HepG2 (cell line): Measurements from ENCODE around the gene DCTN2. TPM values are rescaled to one million over a fixed set of nuclear protein-coding genes. Genes with fewer than 3 reads are reported as not detected.

ENCODE experiments used
- ATF7 ChIP-seq, 2 experiments: fragments of 450-650 bp in 1 of 2; sonication (generic) in 1 of 2; formaldehyde crosslinking in 1 of 2; IDR thresholded peaks; 2 replicates each; pipeline versions ENCODE4 v1.4.0 to v1.6.1; 2016 to 2020; ENCODE audit warnings: antibody characterized with exemption in 1 of 2, mild to moderate bottlenecking in 1 of 2, missing genetic modification reagents in 1 of 2
- DNMT1 ChIP-seq: sonication (generic); formaldehyde crosslinking; IDR thresholded peaks from 2 replicates; pipeline ENCODE4 v1.5.1; 2020; ENCODE audit warnings: mild to moderate bottlenecking, missing genetic modification reagents
- ELF1 ChIP-seq: sonication (generic); formaldehyde crosslinking; IDR thresholded peaks from 2 replicates; pipeline ENCODE4 v1.4.0; 2020; ENCODE audit warnings: missing genetic modification reagents
- HIVEP1 ChIP-seq: sonication (generic); formaldehyde crosslinking; IDR thresholded peaks from 2 replicates; pipeline ENCODE4 v1.4.0; 2020; ENCODE audit warnings: mild to moderate bottlenecking, missing genetic modification reagents
- IRF2 ChIP-seq: IDR thresholded peaks from 2 replicates; pipeline ENCODE4 v1.6.1; 2018; ENCODE audit warnings: missing genetic modification reagents, missing compliant biosample characterization
- JUND ChIP-seq: sonication (generic); formaldehyde crosslinking; IDR thresholded peaks from 2 replicates; pipeline ENCODE4 v1.8.0; 2022; ENCODE audit warnings: mild to moderate bottlenecking, missing genetic modification reagents
- KDM5A ChIP-seq: fragments of 200-600 bp; sonication (generic); IDR thresholded peaks from 2 replicates; pipeline ENCODE4 v1.7.0; 2018; ENCODE audit warnings: antibody characterized with exemption, mild to moderate bottlenecking, low read length, borderline replicate concordance
- KDM5B ChIP-seq: sonication (generic); formaldehyde crosslinking; IDR thresholded peaks from 2 replicates; pipeline ENCODE4 v1.4.0; 2020; ENCODE audit warnings: missing genetic modification reagents, mild to moderate bottlenecking, borderline replicate concordance
- MED13 ChIP-seq: sonication (generic); formaldehyde crosslinking; IDR thresholded peaks from 2 replicates; pipeline ENCODE4 v1.5.0; 2020; ENCODE audit warnings: missing genetic modification reagents
- NPAS2 ChIP-seq: sonication (generic); formaldehyde crosslinking; IDR thresholded peaks from 2 replicates; pipeline ENCODE4 v1.8.0; 2022; ENCODE audit warnings: mild to moderate bottlenecking, missing genetic modification reagents, borderline replicate concordance
- NRL ChIP-seq: sonication (generic); formaldehyde crosslinking; IDR thresholded peaks from 2 replicates; pipeline ENCODE4 v1.5.0; 2020; ENCODE audit warnings: missing genetic modification reagents, mild to moderate bottlenecking, moderate library complexity, borderline replicate concordance
- PHF5A ChIP-seq: IDR thresholded peaks from one replicate; pipeline ENCODE4 v1.6.1; 2018; ENCODE audit warnings: low read depth, missing genetic modification reagents; ENCODE audit not compliant: unreplicated experiment
- POLR2AphosphoS2 ChIP-seq: IDR thresholded peaks from 2 replicates; pipeline ENCODE4 v1.6.1; 2011; ENCODE audit warnings: low read depth, low read length, improper control_type of control experiment
- RBM39 ChIP-seq: fragments of 200-400 bp; formaldehyde crosslinking; IDR thresholded peaks from one replicate; pipeline ENCODE4 v1.6.1; 2018; ENCODE audit warnings: antibody characterized with exemption, mild to moderate bottlenecking, low read depth, low read length; ENCODE audit not compliant: poor library complexity, severe bottlenecking
- RXRA ChIP-seq: sonication (generic); formaldehyde crosslinking; IDR thresholded peaks from 2 replicates; pipeline ENCODE4 v1.5.1; 2020; ENCODE audit warnings: missing genetic modification reagents
- ZNF225 ChIP-seq: sonication (generic); formaldehyde crosslinking; IDR thresholded peaks from 2 replicates; pipeline ENCODE4 v1.4.0; 2020; ENCODE audit warnings: mild to moderate bottlenecking, missing genetic modification reagents
- ZNF24 ChIP-seq: fragments of 450-650 bp; IDR thresholded peaks from 2 replicates; pipeline ENCODE4 v1.6.1; 2017; ENCODE audit warnings: antibody characterized with exemption, mild to moderate bottlenecking
- ZSCAN12 ChIP-seq: sonication (generic); formaldehyde crosslinking; IDR thresholded peaks from 2 replicates; pipeline ENCODE4 v1.9.0; 2021; ENCODE audit warnings: mild to moderate bottlenecking, missing genetic modification reagents
- polyA plus RNA-seq, 8 experiments: library from polyadenylated mRNA; depleted of rRNA in 3 of 8; stranded (reverse) in 7 of 8; unstranded in 1 of 8; fragments of >200 nt; fragmentation: Illumina TruSeq in 4 of 8; extraction: Trizol in 4 of 8; gene quantifications; 2 replicates each; pipeline versions ENCODE4 v1.2.1 to v1.2.3, GENCODE V29; 2011 to 2016; ENCODE audit warnings: low read depth in 4 of 8, missing spikeins in 1 of 8, mixed read lengths in 1 of 8; ENCODE audit not compliant: insufficient read depth in 1 of 8
- total RNA-seq, 5 experiments: library from RNA; depleted of rRNA; stranded (reverse); fragments of >200 nt; fragmentation: Illumina TruSeq; extraction: Trizol; gene quantifications; 2 replicates each; pipeline ENCODE4 v1.2.3, GENCODE V29; 2016; ENCODE audit warnings: low read depth in 1 of 5
- TF ChIP-seq, protein P1 (sequence below): IDR thresholded peaks from 2 replicates; pipeline ENCODE4 v1.6.1; 2016; ENCODE audit warnings: low read depth, borderline replicate concordance
- TF ChIP-seq, protein P2 (sequence below): sonication (generic); formaldehyde crosslinking; IDR thresholded peaks from 2 replicates; pipeline ENCODE4 v1.5.0; 2020; ENCODE audit warnings: missing genetic modification reagents, mild to moderate bottlenecking, borderline replicate concordance
- TF ChIP-seq, protein P3 (sequence below): sonication (generic); formaldehyde crosslinking; IDR thresholded peaks from 2 replicates; pipeline ENCODE4 v1.5.1; 2020; ENCODE audit warnings: mild to moderate bottlenecking, missing genetic modification reagents, borderline replicate concordance
- TF ChIP-seq, protein P4 (sequence below): sonication (generic); formaldehyde crosslinking; IDR thresholded peaks from 2 replicates; pipeline ENCODE4 v1.8.1; 2023; ENCODE audit warnings: mild to moderate bottlenecking, missing genetic modification reagents
- TF ChIP-seq, protein P5 (sequence below): sonication (generic); formaldehyde crosslinking; IDR thresholded peaks from 2 replicates; pipeline ENCODE4 v1.4.0; 2020; ENCODE audit warnings: low read depth, mild to moderate bottlenecking, missing genetic modification reagents
- TF ChIP-seq, protein P6 (sequence below): sonication (generic); formaldehyde crosslinking; IDR thresholded peaks from 2 replicates; pipeline ENCODE4 v1.9.0; 2022; ENCODE audit warnings: missing genetic modification reagents, mild to moderate bottlenecking, borderline replicate concordance

The DCTN2 gene
- total and polyA plus RNA-seq, 2 of the 13 experiments (the other 11 are each of a cell fraction or from before 2014, with no cell fraction given) = 72.0 to 77.4 TPM

DNA sequence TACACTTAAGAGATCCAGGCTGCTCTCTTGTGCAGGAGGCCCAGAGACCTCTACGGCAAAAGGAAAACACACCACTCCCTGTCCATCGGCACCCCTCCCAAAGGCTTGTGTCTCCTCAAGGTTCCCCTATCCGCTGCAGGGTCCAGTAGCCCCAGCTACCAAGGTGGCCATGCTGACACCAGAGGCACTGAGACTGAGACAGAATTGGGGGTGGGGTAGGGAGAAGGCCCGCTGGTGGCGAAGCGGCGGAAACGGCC lies 27.3 kb downstream of the DCTN2 start (continued):
- TF ChIP-seq NPAS2 (CRISPR knock-in tag) = no peak
- TF ChIP-seq NRL (CRISPR knock-in tag) = 0 out of 2 replicates have a peak, but pooled peaks have one; percentile 69
- TF ChIP-seq, protein P1, sequence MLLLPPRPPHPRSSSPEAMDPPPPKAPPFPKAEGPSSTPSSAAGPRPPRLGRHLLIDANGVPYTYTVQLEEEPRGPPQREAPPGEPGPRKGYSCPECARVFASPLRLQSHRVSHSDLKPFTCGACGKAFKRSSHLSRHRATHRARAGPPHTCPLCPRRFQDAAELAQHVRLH (CRISPR knock-in tag) = no peak
- peak; percentile 44; the same call in 1 of the 2 replicates for TF ChIP-seq HIVEP1 (CRISPR knock-in tag)
- TF ChIP-seq, protein P2, sequence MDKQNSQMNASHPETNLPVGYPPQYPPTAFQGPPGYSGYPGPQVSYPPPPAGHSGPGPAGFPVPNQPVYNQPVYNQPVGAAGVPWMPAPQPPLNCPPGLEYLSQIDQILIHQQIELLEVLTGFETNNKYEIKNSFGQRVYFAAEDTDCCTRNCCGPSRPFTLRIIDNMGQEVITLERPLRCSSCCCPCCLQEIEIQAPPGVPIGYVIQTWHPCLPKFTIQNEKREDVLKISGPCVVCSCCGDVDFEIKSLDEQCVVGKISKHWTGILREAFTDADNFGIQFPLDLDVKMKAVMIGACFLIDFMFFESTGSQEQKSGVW (CRISPR knock-in tag) = no peak
- TF ChIP-seq KDM5A = peak; percentile 59
- TF ChIP-seq RBM39 = no peak
- TF ChIP-seq, protein P3, sequence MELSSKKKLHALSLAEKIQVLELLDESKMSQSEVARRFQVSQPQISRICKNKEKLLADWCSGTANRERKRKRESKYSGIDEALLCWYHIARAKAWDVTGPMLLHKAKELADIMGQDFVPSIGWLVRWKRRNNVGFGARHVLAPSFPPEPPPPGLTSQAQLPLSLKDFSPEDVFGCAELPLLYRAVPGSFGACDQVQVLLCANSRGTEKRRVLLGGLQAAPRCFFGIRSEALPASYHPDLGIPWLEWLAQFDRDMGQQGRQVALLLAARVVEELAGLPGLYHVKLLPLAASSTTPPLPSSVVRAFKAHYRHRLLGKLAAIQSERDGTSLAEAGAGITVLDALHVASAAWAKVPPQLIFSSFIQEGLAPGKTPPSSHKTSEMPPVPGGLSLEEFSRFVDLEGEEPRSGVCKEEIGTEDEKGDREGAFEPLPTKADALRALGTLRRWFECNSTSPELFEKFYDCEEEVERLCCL (CRISPR knock-in tag) = no peak
- no peak for TF ChIP-seq KDM5B (CRISPR knock-in tag)
- no peak for TF ChIP-seq ATF7 (IDR thresholded peaks at IDR 0.05)
- TF ChIP-seq ATF7 (CRISPR knock-in tag; IDR thresholded peaks at IDR 0.05) = no peak
- TF ChIP-seq, protein P4, sequence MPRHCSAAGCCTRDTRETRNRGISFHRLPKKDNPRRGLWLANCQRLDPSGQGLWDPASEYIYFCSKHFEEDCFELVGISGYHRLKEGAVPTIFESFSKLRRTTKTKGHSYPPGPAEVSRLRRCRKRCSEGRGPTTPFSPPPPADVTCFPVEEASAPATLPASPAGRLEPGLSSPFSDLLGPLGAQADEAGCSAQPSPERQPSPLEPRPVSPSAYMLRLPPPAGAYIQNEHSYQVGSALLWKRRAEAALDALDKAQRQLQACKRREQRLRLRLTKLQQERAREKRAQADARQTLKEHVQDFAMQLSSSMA (CRISPR knock-in tag) = no peak
- no peak for TF ChIP-seq ZSCAN12
- no peak for TF ChIP-seq MED13 (CRISPR knock-in tag)
- TF ChIP-seq DNMT1 (CRISPR knock-in tag) = no peak
- TF ChIP-seq, protein P5, sequence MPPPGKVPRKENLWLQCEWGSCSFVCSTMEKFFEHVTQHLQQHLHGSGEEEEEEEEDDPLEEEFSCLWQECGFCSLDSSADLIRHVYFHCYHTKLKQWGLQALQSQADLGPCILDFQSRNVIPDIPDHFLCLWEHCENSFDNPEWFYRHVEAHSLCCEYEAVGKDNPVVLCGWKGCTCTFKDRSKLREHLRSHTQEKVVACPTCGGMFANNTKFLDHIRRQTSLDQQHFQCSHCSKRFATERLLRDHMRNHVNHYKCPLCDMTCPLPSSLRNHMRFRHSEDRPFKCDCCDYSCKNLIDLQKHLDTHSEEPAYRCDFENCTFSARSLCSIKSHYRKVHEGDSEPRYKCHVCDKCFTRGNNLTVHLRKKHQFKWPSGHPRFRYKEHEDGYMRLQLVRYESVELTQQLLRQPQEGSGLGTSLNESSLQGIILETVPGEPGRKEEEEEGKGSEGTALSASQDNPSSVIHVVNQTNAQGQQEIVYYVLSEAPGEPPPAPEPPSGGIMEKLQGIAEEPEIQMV (CRISPR knock-in tag) = no peak
- TF ChIP-seq PHF5A = no peak
- no peak for TF ChIP-seq ZNF24
- 0 out of 2 replicates have a peak, but pooled peaks have one; percentile 48 for TF ChIP-seq ZNF225
- no peak for TF ChIP-seq RXRA (CRISPR knock-in tag)
- no peak for TF ChIP-seq ELF1 (CRISPR knock-in tag)
- TF ChIP-seq IRF2 = no peak
- TF ChIP-seq JUND (CRISPR knock-in tag) = no peak
- TF ChIP-seq POLR2AphosphoS2 = no peak
- TF ChIP-seq, protein P6, sequence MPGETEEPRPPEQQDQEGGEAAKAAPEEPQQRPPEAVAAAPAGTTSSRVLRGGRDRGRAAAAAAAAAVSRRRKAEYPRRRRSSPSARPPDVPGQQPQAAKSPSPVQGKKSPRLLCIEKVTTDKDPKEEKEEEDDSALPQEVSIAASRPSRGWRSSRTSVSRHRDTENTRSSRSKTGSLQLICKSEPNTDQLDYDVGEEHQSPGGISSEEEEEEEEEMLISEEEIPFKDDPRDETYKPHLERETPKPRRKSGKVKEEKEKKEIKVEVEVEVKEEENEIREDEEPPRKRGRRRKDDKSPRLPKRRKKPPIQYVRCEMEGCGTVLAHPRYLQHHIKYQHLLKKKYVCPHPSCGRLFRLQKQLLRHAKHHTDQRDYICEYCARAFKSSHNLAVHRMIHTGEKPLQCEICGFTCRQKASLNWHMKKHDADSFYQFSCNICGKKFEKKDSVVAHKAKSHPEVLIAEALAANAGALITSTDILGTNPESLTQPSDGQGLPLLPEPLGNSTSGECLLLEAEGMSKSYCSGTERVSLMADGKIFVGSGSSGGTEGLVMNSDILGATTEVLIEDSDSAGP (CRISPR knock-in tag) = peak; percentile 68; the same call in 1 of the 2 replicates
